ENCODE results near the gene EIF3L.

EIF3L gene

DNA sequence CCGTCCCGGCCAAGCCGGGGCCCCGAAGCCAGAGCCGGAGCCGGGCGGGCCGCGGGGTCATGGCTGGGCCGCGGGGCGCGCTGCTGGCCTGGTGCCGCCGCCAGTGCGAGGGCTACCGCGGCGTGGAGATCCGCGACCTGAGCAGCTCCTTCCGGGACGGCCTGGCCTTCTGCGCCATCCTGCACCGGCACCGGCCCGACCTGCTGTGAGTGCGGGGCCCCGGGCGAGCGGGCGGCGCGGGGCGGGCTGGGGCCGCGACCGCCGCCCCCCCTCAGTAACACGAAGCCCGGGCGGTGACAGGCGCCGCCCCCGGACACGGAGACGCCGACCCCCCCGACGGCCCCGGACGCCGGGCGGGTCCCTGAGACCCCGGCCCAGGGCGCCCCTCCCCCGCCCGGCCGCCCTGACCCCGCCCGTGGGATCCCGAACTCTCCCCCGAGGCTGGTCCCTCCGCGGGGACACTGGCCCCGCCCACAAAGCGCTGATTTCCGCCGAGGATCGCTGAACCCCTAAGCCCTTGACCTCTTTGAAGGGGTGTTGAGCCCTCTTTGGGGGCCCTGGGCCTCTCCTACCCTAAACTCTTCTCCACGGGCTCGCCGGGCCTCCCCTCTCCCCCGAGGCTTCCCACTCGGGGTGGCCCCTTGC lies 57.3 kb downstream of the EIF3L start:
- DNase-seq: no peak

DNA sequence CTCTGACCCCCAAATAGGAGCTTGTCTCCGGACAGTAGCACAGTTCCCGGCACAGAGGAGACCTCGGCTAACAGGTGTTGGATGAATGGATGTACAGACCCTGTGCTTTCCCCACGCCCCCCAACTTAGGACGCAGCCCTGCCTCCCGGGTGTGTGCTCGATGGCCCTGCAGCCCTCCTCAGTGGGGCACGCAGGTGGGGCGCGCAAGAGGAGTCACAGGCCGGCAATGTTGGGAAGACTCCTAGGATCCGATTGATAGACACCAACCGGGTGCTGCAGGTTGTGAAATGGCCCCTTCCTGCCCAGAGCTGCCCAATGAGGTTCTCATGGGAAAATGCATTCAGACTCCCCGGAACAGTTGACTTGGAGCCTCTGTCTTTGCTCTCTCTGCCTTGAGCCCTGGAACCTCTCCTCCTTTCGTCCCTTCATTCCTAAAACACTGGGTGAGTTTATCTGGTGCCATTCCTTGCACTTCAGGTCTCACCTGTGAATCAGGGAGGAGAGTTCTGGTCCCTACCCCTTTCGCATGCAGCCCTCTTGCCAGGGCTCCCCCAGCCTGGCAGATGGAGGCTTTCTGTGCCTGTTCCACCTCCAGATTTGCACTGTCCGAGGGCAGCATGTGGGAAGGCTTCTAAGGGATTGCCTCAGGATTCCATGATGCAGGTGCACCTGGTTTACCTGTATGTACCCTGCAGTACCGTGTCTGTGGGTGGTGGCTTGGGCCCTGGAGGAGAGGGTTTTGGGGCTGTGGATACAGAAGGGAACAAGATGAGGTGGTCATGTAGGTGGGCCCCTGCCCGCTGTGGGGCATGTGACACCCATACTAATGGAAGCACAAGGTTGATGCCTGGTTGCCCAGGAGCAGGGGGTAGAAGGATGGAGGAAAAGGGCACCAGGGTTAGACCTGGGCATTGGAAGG lies 58.1 kb downstream of the EIF3L start:
- no peak for DNase-seq

DNA sequence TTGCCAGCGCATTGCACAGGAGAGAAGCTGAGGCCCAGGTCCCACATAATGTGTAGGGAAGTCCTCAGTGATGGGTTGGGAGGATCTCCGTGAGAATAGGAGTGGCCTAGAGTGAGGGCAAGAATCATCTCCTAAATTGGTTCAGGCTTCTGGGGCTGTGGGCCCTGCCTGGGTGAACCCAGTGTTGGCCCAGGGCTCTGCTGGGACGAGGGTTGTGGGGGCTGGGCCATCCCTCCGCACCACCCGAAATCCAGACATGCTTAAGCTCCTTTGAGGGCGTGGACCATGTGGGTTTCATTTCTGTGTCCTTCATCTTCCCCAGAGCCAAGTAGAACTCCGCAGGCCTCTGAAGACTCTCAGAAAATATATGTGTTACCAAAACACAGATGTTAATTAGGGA lies 60.5 kb downstream of the EIF3L start:
- DNase-seq: no peak

DNA sequence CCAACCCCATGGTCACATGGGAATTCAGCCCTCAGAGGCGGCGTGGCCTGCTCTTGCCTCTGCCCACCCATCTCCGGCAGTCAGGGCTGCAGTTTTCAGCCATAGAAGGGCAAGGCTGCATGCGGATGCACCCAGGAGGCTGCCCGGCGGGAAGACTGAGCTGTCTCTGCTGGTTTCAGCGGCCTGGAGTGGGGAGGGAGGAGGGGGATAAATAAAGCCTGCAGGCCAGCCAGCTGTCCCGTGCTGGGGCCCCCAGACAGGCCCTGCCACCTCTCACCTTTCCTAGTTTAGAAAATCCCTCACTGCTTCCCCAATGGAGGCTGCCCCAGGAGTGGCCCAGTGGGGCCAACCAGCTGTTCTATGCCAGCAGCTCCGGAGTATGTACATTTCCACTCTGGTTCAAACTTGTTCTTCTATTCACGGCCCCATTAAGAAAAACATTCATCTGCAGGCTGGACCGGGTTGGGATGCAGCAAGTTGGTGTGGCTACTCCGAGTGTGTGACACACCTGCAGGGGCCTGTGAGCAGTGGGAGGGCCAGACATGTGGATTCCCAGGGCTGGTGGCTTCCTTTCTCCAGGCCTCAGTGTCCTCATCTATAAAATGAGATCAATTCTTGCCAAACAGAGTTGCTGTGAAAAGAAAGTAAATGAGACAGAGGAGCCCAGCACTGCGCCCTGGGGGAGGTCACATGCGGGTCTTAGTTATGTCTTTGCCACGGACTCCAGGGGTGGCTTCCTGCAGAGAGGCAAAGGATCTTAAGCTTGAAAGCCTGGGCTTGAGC lies 61.9 kb downstream of the EIF3L start:
- peak; percentile 58 for DNase-seq

- no peak for DNase-seq
These were observed 62.5 kb downstream of the EIF3L start for GRCh38 chr22:37911697-37912096.

GRCh38 chr22:37912171-37912570 lies 63.0 kb downstream of the EIF3L start:
- DNase-seq: no peak

DNA sequence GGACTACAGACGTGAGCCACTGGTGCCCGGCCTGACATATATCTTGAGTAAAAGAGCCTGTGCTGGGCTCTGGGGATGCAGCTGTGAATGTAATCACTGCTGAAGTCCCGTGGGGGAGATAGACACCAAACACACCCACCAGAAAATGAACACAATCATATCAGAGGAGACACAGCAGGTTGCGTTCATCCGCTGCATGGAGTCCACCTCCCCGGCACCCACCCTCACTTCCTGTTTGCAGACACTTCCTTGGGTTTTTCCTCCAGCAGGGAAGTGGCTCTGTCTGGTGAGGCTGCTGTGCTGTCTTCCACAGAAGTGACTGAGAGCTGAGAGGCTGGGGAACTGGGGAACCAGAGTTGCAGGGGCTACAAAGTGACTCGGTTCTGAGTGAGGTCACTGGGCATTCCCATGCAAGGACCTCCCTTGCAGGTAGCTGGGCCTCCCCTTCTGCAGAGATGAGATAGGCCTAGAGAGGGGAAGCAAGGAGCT lies 64.1 kb downstream of the EIF3L start:
- no peak for DNase-seq

DNA sequence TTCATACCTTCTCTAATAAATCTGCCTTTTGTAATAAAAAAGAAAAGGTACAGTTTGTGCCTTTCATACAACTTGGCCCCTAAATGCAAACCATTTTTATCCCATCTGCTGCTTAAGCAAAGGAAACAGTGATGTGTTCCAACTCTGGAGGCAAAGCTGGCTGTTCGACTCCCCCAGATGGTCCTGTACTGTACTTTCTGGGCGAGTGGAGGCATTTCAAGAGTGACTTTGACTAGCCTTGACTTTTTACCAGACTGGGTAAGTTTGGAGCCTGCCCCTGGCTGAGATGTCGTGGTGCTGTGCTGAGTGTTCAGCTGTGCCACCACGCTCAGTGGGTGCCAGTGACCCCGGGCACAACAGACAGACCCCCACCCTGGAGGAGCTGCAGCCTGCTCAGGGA lies 67.1 kb downstream of the EIF3L start:
- no peak for DNase-seq

GRCh38 chr22:37917874-37918548 lies 68.8 kb downstream of the EIF3L start:
- no peak for DNase-seq

DNA sequence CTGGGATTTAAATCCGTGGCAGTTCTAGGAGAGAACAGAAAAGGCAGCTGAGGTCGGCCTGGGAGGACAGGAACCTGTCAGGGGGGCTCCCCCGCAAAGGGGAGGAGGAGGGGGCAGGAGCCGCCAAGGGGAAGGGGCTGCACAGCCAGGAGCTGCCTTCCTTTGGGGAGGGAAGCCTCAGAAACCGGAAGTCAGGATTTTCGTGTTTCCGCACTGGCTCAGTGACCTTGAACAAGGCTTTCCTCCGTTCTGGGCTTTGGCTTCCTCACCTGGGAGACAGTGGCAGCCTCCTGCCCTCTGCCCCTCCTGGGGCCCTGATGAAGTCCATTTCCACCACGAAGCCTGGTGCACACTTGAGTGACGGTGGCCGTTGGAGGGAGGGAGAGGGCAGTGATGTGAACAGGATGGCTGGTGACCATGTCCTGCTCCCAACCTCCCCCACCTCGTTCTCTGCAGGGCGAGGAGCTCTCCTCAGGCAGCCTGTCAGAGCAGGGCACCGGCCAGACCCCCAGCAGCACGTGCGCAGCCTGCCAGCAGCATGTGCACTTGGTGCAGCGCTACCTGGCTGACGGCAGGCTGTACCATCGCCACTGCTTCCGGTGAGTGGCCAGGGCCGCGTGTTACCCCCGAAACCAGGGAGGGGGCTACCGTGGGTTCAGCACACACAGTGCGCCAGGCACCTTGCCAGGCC lies 69.5 kb downstream of the EIF3L start:
- no peak for DNase-seq

DNA sequence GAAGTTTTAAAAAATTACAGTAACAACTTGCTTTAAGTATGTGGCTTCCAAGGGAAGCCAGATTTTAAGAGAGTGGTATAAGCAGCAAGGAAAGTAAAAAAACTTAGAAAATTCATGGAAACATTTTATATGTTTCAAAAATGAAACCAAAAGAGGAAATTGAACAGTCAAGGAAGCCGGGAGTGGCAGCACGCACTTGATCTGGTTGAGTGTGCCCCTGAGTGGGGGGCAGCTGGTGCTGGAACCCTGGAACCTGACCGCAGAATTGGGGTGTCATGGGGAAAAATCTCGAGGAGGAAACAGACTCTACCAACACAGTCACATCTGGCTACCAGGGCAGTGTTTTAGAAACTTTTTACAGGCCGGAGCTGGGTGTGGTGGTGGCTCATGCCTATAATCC lies 70.9 kb downstream of the EIF3L start:
- no peak for DNase-seq

- no peak for DNase-seq
These were observed 73.0 kb downstream of the EIF3L start for GRCh38 chr22:37922191-37922590.

DNA sequence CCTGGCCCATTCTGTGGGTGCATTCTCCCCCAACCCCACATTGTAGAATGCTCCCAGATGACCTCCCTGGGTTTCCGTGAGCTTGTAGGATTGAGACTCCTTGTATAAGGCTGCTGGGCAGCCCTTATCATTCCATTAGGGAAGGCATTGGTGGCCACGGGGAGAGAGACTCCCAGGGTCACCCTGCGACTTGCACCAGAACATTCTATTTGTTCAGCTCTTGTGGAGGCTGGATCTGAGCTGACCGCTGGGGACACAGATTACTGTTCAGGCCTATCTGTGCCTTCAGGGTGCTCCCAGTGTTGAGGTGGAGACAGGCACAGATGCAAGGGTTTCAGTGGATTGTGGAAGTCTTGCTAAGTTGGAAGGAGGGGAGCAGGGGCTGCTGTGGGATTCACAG lies 74.7 kb downstream of the EIF3L start:
- no peak for DNase-seq

GRCh38 chr22:37924386-37925065 lies 75.3 kb downstream of the EIF3L start:
- no peak for DNase-seq

DNA sequence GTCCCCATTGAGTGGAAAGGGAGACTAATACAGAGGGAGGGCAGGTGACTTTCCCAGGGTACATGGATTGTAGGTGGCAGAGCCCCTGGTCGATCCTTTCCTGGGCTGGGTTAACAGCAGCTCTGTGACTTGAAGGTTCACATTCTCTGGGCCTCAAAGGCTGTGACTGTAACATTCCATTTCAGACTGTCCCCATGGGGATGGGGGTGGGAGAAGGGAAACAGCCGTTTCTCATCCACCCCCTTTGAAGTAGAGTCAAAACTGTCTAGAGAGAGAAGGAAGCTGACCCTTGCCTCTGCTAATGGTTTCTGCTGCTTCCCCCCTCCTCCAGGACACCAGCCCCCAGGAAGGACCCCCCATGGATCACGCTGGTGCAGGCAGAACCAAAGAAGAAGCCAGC lies 76.1 kb downstream of the EIF3L start:
- no peak for DNase-seq

DNA sequence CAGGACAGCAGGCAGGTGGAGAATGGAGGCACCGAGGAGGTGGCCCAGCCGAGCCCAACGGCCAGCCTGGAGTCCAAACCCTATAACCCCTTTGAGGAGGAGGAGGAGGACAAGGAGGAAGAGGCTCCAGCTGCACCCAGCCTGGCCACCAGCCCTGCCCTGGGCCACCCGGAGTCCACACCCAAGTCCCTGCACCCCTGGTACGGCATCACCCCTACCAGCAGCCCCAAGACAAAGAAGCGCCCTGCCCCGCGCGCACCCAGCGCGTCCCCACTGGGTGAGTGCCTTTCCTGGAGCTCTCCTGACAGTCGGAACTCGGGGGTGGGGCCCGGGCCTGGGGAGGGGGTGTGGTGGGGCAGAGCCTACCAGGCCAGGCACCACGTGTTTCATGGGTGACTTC lies 76.5 kb downstream of the EIF3L start:
- DNase-seq: no peak

DNA sequence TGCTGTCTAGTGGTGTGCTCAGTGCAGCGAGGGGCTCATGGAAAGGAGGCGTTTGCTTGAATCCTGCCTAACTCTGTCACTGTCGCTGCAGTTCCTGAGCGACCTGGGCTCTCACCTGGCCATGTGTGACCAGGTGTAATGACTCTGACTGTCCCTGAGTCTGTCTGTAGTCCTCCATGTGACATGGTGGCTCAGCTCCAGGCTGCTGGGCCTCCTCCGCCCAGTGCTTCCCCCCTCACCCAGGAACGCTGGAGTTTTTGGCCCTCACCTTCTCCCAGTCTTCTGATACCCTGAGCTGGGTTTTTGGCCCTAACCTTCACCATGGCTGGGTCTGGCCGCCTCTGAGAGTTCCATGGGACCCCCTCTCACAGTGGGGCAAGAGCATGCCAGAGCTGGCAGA lies 77.1 kb downstream of the EIF3L start:
- DNase-seq: no peak

GRCh38 chr22:37926771-37927636 lies 77.8 kb downstream of the EIF3L start:
- no peak for DNase-seq

DNA sequence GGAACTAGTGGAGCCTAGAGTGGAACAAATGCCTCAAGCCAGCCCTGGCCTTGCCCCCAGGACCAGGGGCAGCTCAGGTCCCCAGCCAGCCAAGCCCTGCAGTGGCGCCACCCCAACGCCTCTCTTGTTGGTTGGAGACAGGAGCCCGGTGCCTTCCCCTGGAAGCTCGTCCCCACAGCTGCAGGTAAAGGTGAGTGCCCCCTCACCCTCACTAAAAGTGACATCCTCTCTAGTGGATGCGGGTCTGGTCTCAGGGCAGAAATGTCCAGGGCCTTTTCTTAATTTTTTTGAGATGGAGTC lies 78.4 kb downstream of the EIF3L start:
- no peak for DNase-seq

DNA sequence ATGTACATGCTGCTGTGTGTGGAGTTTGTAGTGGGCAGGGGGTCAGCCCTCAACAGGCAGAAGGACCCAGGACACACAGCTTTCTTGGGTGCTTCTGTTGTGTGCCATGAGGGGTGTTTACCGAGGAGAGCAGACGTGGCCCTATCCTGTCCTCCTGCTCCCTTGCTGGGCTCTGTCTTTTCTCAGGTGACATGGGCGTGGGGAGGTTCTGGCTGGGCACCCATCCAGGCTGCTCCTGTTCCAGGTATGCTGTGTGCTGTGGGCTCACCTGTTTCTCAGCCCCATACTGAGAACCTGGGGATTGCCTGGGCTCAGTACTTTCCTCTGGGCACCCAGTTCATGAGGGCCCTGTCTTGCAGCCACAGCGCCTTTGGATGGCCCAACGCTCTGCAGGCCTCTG lies 80.2 kb downstream of the EIF3L start:
- DNase-seq: no peak

All from right hindlimb (tissue), 1 donor.